Measurements from ENCODE around the gene SYS1.
A peak's percentile ranks its signal among the peaks of the same experiment; 100 is the strongest.

SYS1 gene

GRCh38 chr20:45405571-45406259 is 42.8 kb downstream of the SYS1 start:
- peak overlapping the region; percentile 70 for H3K4me3 ChIP-seq (ENCODE audit: low read depth, low read length)
- TF ChIP-seq CTCF (IDR thresholded peaks at IDR 0.05; ENCODE audit: low read depth, low read length) = no peak

- TF ChIP-seq CTCF (IDR thresholded peaks at IDR 0.05; ENCODE audit: low read depth, low read length) = no peak
- H3K4me3 ChIP-seq (ENCODE audit: low read depth, low read length) = peak overlapping the region; percentile 70
These were observed 43.5 kb downstream of the SYS1 start for GRCh38 chr20:45406260-45407066.

- TF ChIP-seq CTCF (IDR thresholded peaks at IDR 0.05; ENCODE audit: low read depth, low read length) = no peak
- H3K4me3 ChIP-seq (ENCODE audit: low read depth, low read length) = peak overlapping the region; percentile 70
These were observed 44.2 kb downstream of the SYS1 start for GRCh38 chr20:45407067-45407745.

GRCh38 chr20:45407783-45408645 is 45.1 kb downstream of the SYS1 start, which contains the start of gene DBNDD2:
Gene DBNDD2 (plus strand): TSS chr20:45408289. CDS start chr20:45408468, 179 bp downstream.
- peak within 1 kb of the TSS; percentile 70 for H3K4me3 ChIP-seq (ENCODE audit: low read depth, low read length)

GRCh38 chr20:45408646-45409213 is 45.8 kb downstream of the SYS1 start:
- no peak for TF ChIP-seq CTCF (IDR thresholded peaks at IDR 0.05; ENCODE audit: low read depth, low read length)
- H3K4me3 ChIP-seq (ENCODE audit: low read depth, low read length) = no peak overlapping the region

More at GRCh38 chr20:45407783-45408645, 45.1 kb downstream of the SYS1 start, which contains the start of gene DBNDD2:
- no peak for TF ChIP-seq CTCF (IDR thresholded peaks at IDR 0.05; ENCODE audit: low read depth, low read length)

- TF ChIP-seq CTCF (IDR thresholded peaks at IDR 0.05; ENCODE audit: low read depth, low read length) = no peak
- H3K4me3 ChIP-seq (ENCODE audit: low read depth, low read length) = no peak overlapping the region
These were observed 46.7 kb downstream of the SYS1 start for GRCh38 chr20:45409521-45410272.

Data from WI38 (cell line).